ENCODE measurements around the gene PCDHGA5. TPM values are rescaled to one million over a fixed set of nuclear protein-coding genes. Genes with fewer than 3 reads are reported as not detected.
"Not testable (repeated sequence)": the region's sequence is repeated elsewhere in the genome, so short reads cannot be mapped to it uniquely, and the experiment has no call there.

The PCDHGA5 gene
- total RNA-seq, 1 experiment from 2014 or later = 0.42 TPM

DNA sequence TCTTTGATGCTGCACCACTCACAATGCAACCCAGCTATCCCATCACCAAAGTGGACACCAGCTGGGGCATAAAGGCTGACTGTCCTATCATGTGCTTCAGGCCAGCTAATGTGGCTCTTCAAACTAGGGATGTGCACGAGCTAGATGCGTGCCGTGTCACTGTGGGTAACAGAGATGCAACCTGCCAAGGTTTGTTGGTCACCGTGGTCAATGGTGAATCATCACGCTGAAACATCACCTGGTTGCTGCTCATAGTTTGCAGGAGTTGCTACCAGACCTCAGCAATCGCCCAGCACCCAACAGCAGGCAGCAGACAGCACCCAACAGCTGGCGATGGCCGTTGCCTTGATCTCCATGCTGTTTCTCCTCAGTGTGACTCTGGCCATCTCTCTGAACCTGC lies 35.7 kb upstream of the PCDHGA5 start:
- ChIA-PET POLR2A (interaction anchor here (3.3 kb wide), 1 partner anchor 8 kb away, joined by 21 read pairs; the partner anchor contains the start of gene TAF7), CTCF (interaction anchor here (0.7 to 3.9 kb wide), 9 partner anchors 8 to 230 kb away, joined by 3 to 31 read pairs (median 3); partner anchors contain the start of genes PCDHB14, PCDHGB3 and TAF7)
- Mint-ChIP-seq H3K4me1 (ENCODE audit: insufficient read depth, unreplicated experiment) (no peaks in the 10 kb centered on the region), H3K4me3 (ENCODE audit: unreplicated experiment) (no peak overlapping the region), H3K9me3 (ENCODE audit: unreplicated experiment) (peaks cover 15% of the 10 kb centered on the region), H3K27me3 (ENCODE audit: insufficient read depth, unreplicated experiment) (no peaks in the 10 kb centered on the region), H3K36me3 (ENCODE audit: insufficient read depth, unreplicated experiment) (no peaks in the 10 kb centered on the region), H3K27ac (ENCODE audit: low read depth, unreplicated experiment) (no peak overlapping the region)
- TF ChIP-seq, protein P1, sequence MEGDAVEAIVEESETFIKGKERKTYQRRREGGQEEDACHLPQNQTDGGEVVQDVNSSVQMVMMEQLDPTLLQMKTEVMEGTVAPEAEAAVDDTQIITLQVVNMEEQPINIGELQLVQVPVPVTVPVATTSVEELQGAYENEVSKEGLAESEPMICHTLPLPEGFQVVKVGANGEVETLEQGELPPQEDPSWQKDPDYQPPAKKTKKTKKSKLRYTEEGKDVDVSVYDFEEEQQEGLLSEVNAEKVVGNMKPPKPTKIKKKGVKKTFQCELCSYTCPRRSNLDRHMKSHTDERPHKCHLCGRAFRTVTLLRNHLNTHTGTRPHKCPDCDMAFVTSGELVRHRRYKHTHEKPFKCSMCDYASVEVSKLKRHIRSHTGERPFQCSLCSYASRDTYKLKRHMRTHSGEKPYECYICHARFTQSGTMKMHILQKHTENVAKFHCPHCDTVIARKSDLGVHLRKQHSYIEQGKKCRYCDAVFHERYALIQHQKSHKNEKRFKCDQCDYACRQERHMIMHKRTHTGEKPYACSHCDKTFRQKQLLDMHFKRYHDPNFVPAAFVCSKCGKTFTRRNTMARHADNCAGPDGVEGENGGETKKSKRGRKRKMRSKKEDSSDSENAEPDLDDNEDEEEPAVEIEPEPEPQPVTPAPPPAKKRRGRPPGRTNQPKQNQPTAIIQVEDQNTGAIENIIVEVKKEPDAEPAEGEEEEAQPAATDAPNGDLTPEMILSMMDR (IDR thresholded peaks at IDR 0.05; ENCODE audit: unreplicated experiment) = no peak
- BruUV-seq (replicated peaks) = no TSS peak
- intact Hi-C loops (cut with micrococcal nuclease) = no loop called here
- no peak for DNase-seq (ENCODE audit: unreplicated experiment)

DNA sequence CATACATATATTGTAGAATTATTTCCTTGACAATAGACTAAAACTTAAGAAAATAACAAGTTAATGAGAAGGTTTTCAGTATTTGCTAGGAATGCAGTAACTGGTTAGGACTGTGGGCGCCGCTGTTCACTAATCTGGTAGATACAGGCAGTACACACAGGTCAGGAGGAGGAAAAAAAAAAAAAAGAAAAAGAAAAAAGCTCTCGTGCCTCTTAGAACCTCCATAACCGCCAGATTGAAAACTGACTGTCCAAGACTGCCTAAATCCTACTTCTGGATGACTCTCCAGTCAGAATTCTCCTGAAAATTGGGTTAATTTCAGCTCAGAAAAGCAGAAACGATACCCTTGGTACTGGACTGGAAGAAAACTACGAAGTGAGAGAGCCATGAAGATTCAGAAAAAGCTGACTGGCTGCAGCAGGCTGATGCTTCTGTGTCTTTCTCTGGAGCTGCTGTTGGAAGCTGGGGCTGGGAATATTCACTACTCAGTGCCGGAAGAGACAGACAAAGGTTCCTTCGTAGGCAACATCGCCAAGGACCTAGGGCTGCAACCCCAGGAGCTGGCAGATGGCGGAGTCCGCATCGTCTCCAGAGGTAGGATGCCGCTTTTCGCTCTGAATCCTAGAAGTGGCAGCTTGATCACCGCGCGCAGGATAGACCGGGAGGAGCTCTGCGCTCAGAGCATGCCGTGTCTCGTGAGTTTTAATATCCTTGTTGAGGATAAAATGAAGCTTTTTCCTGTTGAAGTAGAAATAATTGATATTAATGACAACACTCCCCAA lies 33.5 kb upstream of the PCDHGA5 start, which contains the start of gene PCDHGA1:
PCDHGA1 (plus strand) TSS at position 216 of the 782 bp plus-strand sequence.
- TF ChIP-seq, protein P1 (IDR thresholded peaks at IDR 0.05; ENCODE audit: unreplicated experiment) = peak; percentile 47
- H3K36me3 Mint-ChIP-seq (ENCODE audit: insufficient read depth, unreplicated experiment) = no peaks in the 10 kb centered on the region
- H3K27ac Mint-ChIP-seq (ENCODE audit: low read depth, unreplicated experiment) = no peak within 1 kb of the TSS
- POLR2A ChIA-PET = interaction anchor here (3.3 kb wide), 1 partner anchor 10 kb away, joined by 21 read pairs; the partner anchor contains the start of gene TAF7
- CTCF ChIA-PET = interaction anchor here (0.6 to 3.9 kb wide), 13 partner anchors 8 to 247 kb away, joined by 3 to 31 read pairs (median 5); partner anchors contain the start of genes PCDHB14 and TAF7
- H3K9me3 Mint-ChIP-seq (ENCODE audit: unreplicated experiment) = peaks cover 7% of the 10 kb centered on the region
- H3K4me1 Mint-ChIP-seq (ENCODE audit: insufficient read depth, unreplicated experiment) = no peaks in the 10 kb centered on the region
- peak; percentile 60 for DNase-seq (ENCODE audit: unreplicated experiment)
- BruUV-seq (replicated peaks) = no TSS peak
- intact Hi-C loops (cut with micrococcal nuclease) = no loop called here
- peak within 1 kb of the TSS; percentile 58 for H3K4me3 Mint-ChIP-seq (ENCODE audit: unreplicated experiment)
- H3K27me3 Mint-ChIP-seq (ENCODE audit: insufficient read depth, unreplicated experiment) = no peaks in the 10 kb centered on the region

GRCh38 chr5:141332571-141332970 lies 31.4 kb upstream of the PCDHGA5 start:
- H3K27ac Mint-ChIP-seq (ENCODE audit: low read depth, unreplicated experiment); BruUV-seq (replicated peaks); H3K4me1 Mint-ChIP-seq (ENCODE audit: insufficient read depth, unreplicated experiment); H3K36me3 Mint-ChIP-seq (ENCODE audit: insufficient read depth, unreplicated experiment); H3K27me3 Mint-ChIP-seq (ENCODE audit: insufficient read depth, unreplicated experiment); DNase-seq (ENCODE audit: unreplicated experiment); H3K4me3 Mint-ChIP-seq (ENCODE audit: unreplicated experiment); intact Hi-C loops (cut with micrococcal nuclease): not testable (repeated sequence)
- peaks cover 14% of the 10 kb centered on the region for H3K9me3 Mint-ChIP-seq (ENCODE audit: unreplicated experiment)
- POLR2A ChIA-PET = interaction anchor here (0.7 to 0.8 kb wide), 2 partner anchors 8 to 12 kb away, joined by 3 to 5 read pairs; partner anchors contain the start of gene TAF7
- CTCF ChIA-PET = interaction anchor here (3.5 kb wide), 1 partner anchor 13 kb away, joined by 18 read pairs; the partner anchor contains the start of gene TAF7

DNA sequence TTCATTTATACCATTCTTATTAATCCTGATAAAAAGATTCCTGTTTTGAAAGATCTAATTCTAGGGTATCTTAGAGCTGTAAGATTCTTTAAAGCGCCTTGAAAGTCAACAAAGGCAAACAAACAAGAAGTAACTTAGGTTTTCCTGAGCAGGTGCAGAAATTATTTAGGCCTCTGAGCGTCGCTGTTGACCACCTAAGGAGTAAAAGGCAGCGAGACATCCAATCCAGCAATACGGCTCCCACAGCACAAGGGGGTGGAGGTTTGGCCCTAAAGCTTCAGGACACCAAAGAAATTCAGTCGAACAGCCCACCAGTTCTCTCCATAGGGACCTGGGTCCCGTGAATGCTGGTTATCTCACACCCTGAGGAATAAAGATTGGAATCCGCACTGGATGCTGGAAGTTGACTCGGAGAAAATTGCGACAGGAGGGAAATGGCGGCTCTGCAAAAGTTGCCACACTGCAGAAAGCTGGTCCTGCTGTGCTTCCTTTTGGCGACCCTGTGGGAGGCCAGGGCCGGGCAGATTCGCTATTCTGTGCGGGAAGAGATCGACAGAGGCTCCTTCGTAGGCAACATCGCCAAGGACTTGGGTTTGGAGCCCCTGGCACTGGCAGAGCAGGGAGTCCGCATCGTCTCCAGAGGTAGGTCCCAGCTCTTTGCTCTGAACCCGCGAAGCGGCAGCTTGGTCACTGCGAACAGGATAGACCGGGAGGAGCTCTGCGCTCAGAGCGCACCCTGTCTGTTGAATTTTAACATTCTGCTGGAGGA lies 25.2 kb upstream of the PCDHGA5 start, which contains the start of gene PCDHGA2:
PCDHGA2 (plus strand) TSS at position 223 of the 769 bp plus-strand sequence.
- Mint-ChIP-seq H3K27me3 (ENCODE audit: insufficient read depth, unreplicated experiment) (no peaks in the 10 kb centered on the region), H3K4me1 (ENCODE audit: insufficient read depth, unreplicated experiment) (no peaks in the 10 kb centered on the region), H3K9me3 (ENCODE audit: unreplicated experiment) (peaks cover 57% of the 10 kb centered on the region), H3K27ac (ENCODE audit: low read depth, unreplicated experiment) (no peak within 1 kb of the TSS), H3K36me3 (ENCODE audit: insufficient read depth, unreplicated experiment) (peaks cover 4% of the 10 kb centered on the region), H3K4me3 (ENCODE audit: unreplicated experiment) (peak within 1 kb of the TSS; percentile 30)
- intact Hi-C loops (cut with micrococcal nuclease) = no loop called here
- peak; percentile 34 for DNase-seq (ENCODE audit: unreplicated experiment)
- TF ChIP-seq, protein P1 (IDR thresholded peaks at IDR 0.05; ENCODE audit: unreplicated experiment) = peak; percentile 30
- POLR2A ChIA-PET = interaction anchor here (0.9 kb wide), 1 partner anchor 18 kb away, joined by 3 read pairs; the partner anchor contains the start of gene TAF7
- BruUV-seq (replicated peaks) = no TSS peak
- CTCF ChIA-PET = interaction anchor here (0.6 to 1.4 kb wide), 8 partner anchors 8 to 377 kb away, joined by 3 to 8 read pairs (median 4); partner anchors contain the start of genes PCDHB10 and TAF7

- CTCF ChIA-PET; H3K36me3 Mint-ChIP-seq (ENCODE audit: insufficient read depth, unreplicated experiment); H3K4me1 Mint-ChIP-seq (ENCODE audit: insufficient read depth, unreplicated experiment); H3K27me3 Mint-ChIP-seq (ENCODE audit: insufficient read depth, unreplicated experiment); H3K4me3 Mint-ChIP-seq (ENCODE audit: unreplicated experiment); H3K27ac Mint-ChIP-seq (ENCODE audit: low read depth, unreplicated experiment); DNase-seq (ENCODE audit: unreplicated experiment); intact Hi-C loops (cut with micrococcal nuclease); BruUV-seq (replicated peaks): not testable (repeated sequence)
- POLR2A ChIA-PET = interaction anchor here (0.9 kb wide), 1 partner anchor 182 kb away, joined by 3 read pairs; no protein-coding TSS in a partner anchor
- H3K9me3 Mint-ChIP-seq (ENCODE audit: unreplicated experiment) = peaks cover 59% of the 10 kb centered on the region
These were observed 23.1 kb upstream of the PCDHGA5 start for GRCh38 chr5:141340781-141341354.
